ENCODE measurements around the gene PPP1R9A.

The PPP1R9A gene

GRCh38 chr7:95209788-95210187 is 302.4 kb downstream of the PPP1R9A start:
- Histone ChIP-seq H3K27ac (ENCODE audit: insufficient read depth, low read depth, low read length, poor library complexity, severe bottlenecking) (no peak overlapping the region), H3K9me3 (ENCODE audit: control insufficient read depth, low read length) (no peaks in the 10 kb centered on the region), H3K27me3 (ENCODE audit: control insufficient read depth, insufficient read depth, low read length, poor library complexity, severe bottlenecking) (no peaks in the 10 kb centered on the region), H3K4me1 (ENCODE audit: control insufficient read depth, insufficient read depth, low read length) (no peaks in the 10 kb centered on the region), H3K36me3 (ENCODE audit: control insufficient read depth, insufficient read depth, low read length) (no peaks in the 10 kb centered on the region), H3K4me3 (ENCODE audit: insufficient read depth, low read depth, low read length) (no peak overlapping the region)
- 92% methylated on average over 2 of the region's 2 CpGs; no CpG with 5 or more reads in 1 of the 2 experiments for WGBS, 2 experiments

- no peaks in the 10 kb centered on the region for H3K4me1 ChIP-seq (ENCODE audit: control insufficient read depth, insufficient read depth, low read length)
- no peaks in the 10 kb centered on the region for H3K36me3 ChIP-seq (ENCODE audit: control insufficient read depth, insufficient read depth, low read length)
- H3K27ac ChIP-seq (ENCODE audit: insufficient read depth, low read depth, low read length, poor library complexity, severe bottlenecking), result no peak overlapping the region
- no peaks in the 10 kb centered on the region for H3K27me3 ChIP-seq (ENCODE audit: control insufficient read depth, insufficient read depth, low read length, poor library complexity, severe bottlenecking)
- WGBS, 2 experiments, result 90 to 94% methylated on average over 2 of the region's 2 CpGs
- no peak overlapping the region for H3K4me3 ChIP-seq (ENCODE audit: insufficient read depth, low read depth, low read length)
- no peaks in the 10 kb centered on the region for H3K9me3 ChIP-seq (ENCODE audit: control insufficient read depth, low read length)
Measured at GRCh38 chr7:95213148-95213547, 305.8 kb downstream of the PPP1R9A start.

DNA sequence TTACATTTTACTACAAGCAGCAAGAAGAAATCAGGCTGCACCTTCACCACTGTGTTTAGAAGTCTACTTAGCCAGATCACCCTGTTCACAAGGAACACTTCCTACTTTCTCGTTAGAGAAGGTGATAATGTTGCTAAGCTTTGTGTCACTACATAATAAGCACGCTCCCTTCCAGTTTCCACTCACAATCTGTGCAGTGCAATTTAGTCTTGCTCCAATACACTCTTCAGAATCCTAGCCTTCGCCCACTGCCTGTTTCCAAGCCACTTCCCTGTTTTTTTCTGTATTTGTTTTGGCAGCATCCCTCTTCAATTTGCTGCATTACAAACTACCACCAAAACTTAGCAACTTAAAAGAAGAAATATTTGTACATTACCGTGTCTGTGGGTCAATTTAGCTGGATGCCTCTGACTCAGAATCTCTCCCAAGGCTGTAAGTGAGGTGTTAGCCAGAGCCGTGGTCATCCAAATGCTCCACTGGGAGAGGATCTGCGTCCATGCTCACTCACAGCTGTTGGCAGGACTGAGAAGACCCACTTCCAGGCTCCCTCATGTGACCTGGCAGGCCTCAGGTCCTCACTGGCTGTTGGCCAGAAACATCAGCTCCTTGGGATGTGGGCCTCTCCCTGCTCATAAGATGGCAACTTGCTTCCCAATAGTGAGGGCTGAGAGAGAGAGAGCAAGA is 306.6 kb downstream of the PPP1R9A start:
- no peaks in the 10 kb centered on the region for H3K9me3 ChIP-seq (ENCODE audit: control insufficient read depth, low read length)
- no peaks in the 10 kb centered on the region for H3K36me3 ChIP-seq (ENCODE audit: control insufficient read depth, insufficient read depth, low read length)
- 94% methylated on average over 6 of the region's 6 CpGs for WGBS, 2 experiments
- H3K4me3 ChIP-seq (ENCODE audit: insufficient read depth, low read depth, low read length), result no peak overlapping the region
- no peaks in the 10 kb centered on the region for H3K4me1 ChIP-seq (ENCODE audit: control insufficient read depth, insufficient read depth, low read length)
- H3K27me3 ChIP-seq (ENCODE audit: control insufficient read depth, insufficient read depth, low read length, poor library complexity, severe bottlenecking), result no peaks in the 10 kb centered on the region
- no peak overlapping the region for H3K27ac ChIP-seq (ENCODE audit: insufficient read depth, low read depth, low read length, poor library complexity, severe bottlenecking)

DNA sequence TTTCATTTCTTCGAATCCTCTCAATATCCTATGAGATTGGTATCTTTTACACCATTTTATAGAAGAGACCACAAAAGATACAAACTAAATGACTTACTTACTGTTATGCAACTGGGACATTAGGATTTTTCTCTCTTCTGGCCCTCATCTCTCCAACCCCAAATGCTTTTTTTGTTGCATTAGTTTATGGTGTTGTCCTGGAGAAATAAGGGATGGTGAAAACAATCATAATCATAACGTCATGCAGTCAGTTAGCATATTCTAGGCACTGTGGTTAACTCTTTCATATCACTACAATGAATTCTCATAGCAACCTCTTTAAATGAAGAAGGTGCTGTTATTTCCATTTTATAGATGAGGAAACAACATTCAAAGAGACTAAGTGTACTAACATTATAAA is 312.3 kb downstream of the PPP1R9A start:
- 89 to 94% methylated on average over 2 of the region's 2 CpGs for WGBS, 2 experiments
- Histone ChIP-seq H3K4me3 (ENCODE audit: insufficient read depth, low read depth, low read length) (no peak overlapping the region), H3K9me3 (ENCODE audit: control insufficient read depth, low read length) (no peaks in the 10 kb centered on the region), H3K4me1 (ENCODE audit: control insufficient read depth, insufficient read depth, low read length) (no peaks in the 10 kb centered on the region), H3K27me3 (ENCODE audit: control insufficient read depth, insufficient read depth, low read length, poor library complexity, severe bottlenecking) (no peaks in the 10 kb centered on the region), H3K36me3 (ENCODE audit: control insufficient read depth, insufficient read depth, low read length) (no peaks in the 10 kb centered on the region), H3K27ac (ENCODE audit: insufficient read depth, low read depth, low read length, poor library complexity, severe bottlenecking) (no peak overlapping the region)

GRCh38 chr7:95220328-95220727 is 312.9 kb downstream of the PPP1R9A start:
- Histone ChIP-seq H3K9me3 (ENCODE audit: control insufficient read depth, low read length) (no peaks in the 10 kb centered on the region), H3K36me3 (ENCODE audit: control insufficient read depth, insufficient read depth, low read length) (no peaks in the 10 kb centered on the region), H3K4me1 (ENCODE audit: control insufficient read depth, insufficient read depth, low read length) (no peaks in the 10 kb centered on the region), H3K4me3 (ENCODE audit: insufficient read depth, low read depth, low read length) (no peak overlapping the region), H3K27me3 (ENCODE audit: control insufficient read depth, insufficient read depth, low read length, poor library complexity, severe bottlenecking) (no peaks in the 10 kb centered on the region), H3K27ac (ENCODE audit: insufficient read depth, low read depth, low read length, poor library complexity, severe bottlenecking) (no peak overlapping the region)
- WGBS, 2 experiments, result 92 to 100% methylated on average over 3 of the region's 3 CpGs

GRCh38 chr7:95225301-95225700 is 317.9 kb downstream of the PPP1R9A start:
- 80 to 85% methylated on average over 1 to 2 of the region's 2 CpGs for WGBS, 2 experiments
- H3K27ac ChIP-seq (ENCODE audit: insufficient read depth, low read depth, low read length, poor library complexity, severe bottlenecking), result no peak overlapping the region
- H3K4me3 ChIP-seq (ENCODE audit: insufficient read depth, low read depth, low read length), result no peak overlapping the region
- no peaks in the 10 kb centered on the region for H3K4me1 ChIP-seq (ENCODE audit: control insufficient read depth, insufficient read depth, low read length)
- H3K36me3 ChIP-seq (ENCODE audit: control insufficient read depth, insufficient read depth, low read length), result no peaks in the 10 kb centered on the region
- no peaks in the 10 kb centered on the region for H3K27me3 ChIP-seq (ENCODE audit: control insufficient read depth, insufficient read depth, low read length, poor library complexity, severe bottlenecking)
- no peaks in the 10 kb centered on the region for H3K9me3 ChIP-seq (ENCODE audit: control insufficient read depth, low read length)

DNA sequence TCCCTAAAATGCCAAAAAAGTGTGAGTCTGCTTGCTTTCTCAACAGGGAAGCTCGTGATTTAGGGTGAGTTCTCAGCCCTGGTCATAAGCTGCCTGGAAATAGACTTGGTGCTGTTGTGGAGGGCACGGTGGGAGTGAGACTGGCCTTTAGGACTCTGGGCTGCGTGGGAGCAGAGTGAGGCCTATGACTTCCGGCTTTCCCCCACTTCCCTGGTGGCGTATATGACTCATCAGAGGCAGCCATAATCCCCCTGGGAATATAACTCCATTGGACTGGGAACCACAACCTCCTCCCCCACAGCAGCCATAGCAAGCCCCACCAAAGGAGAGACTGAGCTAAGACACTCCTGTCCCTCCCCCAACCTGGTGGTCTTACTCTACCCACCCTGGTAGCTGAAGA is 321.9 kb downstream of the PPP1R9A start:
- WGBS, 2 experiments, result 96% methylated on average over 5 of the region's 5 CpGs
- H3K4me1 ChIP-seq (ENCODE audit: control insufficient read depth, insufficient read depth, low read length), result no peaks in the 10 kb centered on the region
- no peak overlapping the region for H3K4me3 ChIP-seq (ENCODE audit: insufficient read depth, low read depth, low read length)

DNA sequence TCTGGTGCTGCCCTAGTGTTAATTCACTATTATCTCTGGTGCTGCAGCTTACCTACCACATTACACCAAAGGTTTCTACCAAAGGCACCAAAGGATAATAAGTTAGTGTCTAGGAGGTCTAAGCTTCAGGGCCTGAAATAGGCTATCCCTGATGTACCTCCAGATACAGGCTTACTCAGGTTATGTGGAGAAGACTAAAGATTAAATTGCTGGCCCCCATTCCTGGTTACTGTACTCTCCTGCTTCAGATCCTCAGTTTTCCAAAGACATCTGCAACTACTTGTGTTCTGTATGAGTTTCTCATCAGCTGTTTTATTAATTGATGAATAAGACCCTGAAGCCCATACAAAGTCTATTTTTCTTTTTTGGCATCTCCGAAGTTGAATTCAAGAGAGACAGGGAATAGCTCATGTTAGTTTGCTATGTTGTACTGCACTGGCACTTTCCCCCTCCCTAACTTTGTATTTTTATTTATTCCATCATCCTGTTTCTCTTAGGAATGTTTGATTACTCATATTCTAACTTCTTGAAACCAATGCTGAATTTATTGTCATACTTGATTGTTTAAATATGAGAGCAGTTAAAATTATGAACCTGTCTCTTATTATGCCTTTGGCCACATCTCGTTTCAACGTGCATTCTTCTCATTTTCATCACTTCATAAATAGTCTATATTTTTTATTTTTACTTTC is 331.0 kb downstream of the PPP1R9A start:
- 96 to 100% methylated on average over 1 to 3 of the region's 3 CpGs for WGBS, 2 experiments
- H3K4me3 ChIP-seq (ENCODE audit: insufficient read depth, low read depth, low read length), result no peak overlapping the region

More for the DNA sequence above, 321.9 kb downstream of the PPP1R9A start:
- Histone ChIP-seq H3K36me3 (ENCODE audit: control insufficient read depth, insufficient read depth, low read length) (no peaks in the 10 kb centered on the region), H3K27me3 (ENCODE audit: control insufficient read depth, insufficient read depth, low read length, poor library complexity, severe bottlenecking) (no peaks in the 10 kb centered on the region), H3K9me3 (ENCODE audit: control insufficient read depth, low read length) (no peaks in the 10 kb centered on the region), H3K27ac (ENCODE audit: insufficient read depth, low read depth, low read length, poor library complexity, severe bottlenecking) (no peak overlapping the region)

GRCh38 chr7:95240921-95241320 is 333.5 kb downstream of the PPP1R9A start:
- Histone ChIP-seq H3K4me1 (ENCODE audit: control insufficient read depth, insufficient read depth, low read length) (no peaks in the 10 kb centered on the region), H3K9me3 (ENCODE audit: control insufficient read depth, low read length) (no peaks in the 10 kb centered on the region), H3K36me3 (ENCODE audit: control insufficient read depth, insufficient read depth, low read length) (no peaks in the 10 kb centered on the region), H3K27ac (ENCODE audit: insufficient read depth, low read depth, low read length, poor library complexity, severe bottlenecking) (no peak overlapping the region), H3K4me3 (ENCODE audit: insufficient read depth, low read depth, low read length) (no peak overlapping the region), H3K27me3 (ENCODE audit: control insufficient read depth, insufficient read depth, low read length, poor library complexity, severe bottlenecking) (no peaks in the 10 kb centered on the region)
- WGBS, 2 experiments, result 97 to 100% methylated on average over 1 of the region's 1 CpG

More for the DNA sequence above, 331.0 kb downstream of the PPP1R9A start:
- H3K36me3 ChIP-seq (ENCODE audit: control insufficient read depth, insufficient read depth, low read length), result no peaks in the 10 kb centered on the region
- no peaks in the 10 kb centered on the region for H3K9me3 ChIP-seq (ENCODE audit: control insufficient read depth, low read length)
- H3K27me3 ChIP-seq (ENCODE audit: control insufficient read depth, insufficient read depth, low read length, poor library complexity, severe bottlenecking), result no peaks in the 10 kb centered on the region
- H3K27ac ChIP-seq (ENCODE audit: insufficient read depth, low read depth, low read length, poor library complexity, severe bottlenecking), result no peak overlapping the region
- H3K4me1 ChIP-seq (ENCODE audit: control insufficient read depth, insufficient read depth, low read length), result no peaks in the 10 kb centered on the region

- Histone ChIP-seq H3K4me3 (ENCODE audit: insufficient read depth, low read depth, low read length) (no peak overlapping the region), H3K27ac (ENCODE audit: insufficient read depth, low read depth, low read length, poor library complexity, severe bottlenecking) (no peak overlapping the region), H3K4me1 (ENCODE audit: control insufficient read depth, insufficient read depth, low read length) (peaks cover 8% of the 10 kb centered on the region), H3K27me3 (ENCODE audit: control insufficient read depth, insufficient read depth, low read length, poor library complexity, severe bottlenecking) (no peaks in the 10 kb centered on the region), H3K36me3 (ENCODE audit: control insufficient read depth, insufficient read depth, low read length) (no peaks in the 10 kb centered on the region), H3K9me3 (ENCODE audit: control insufficient read depth, low read length) (no peaks in the 10 kb centered on the region)
- WGBS, 2 experiments, result 100% methylated on average over 2 of the region's 2 CpGs; no CpG with 5 or more reads in 1 of the 2 experiments
Measured at GRCh38 chr7:95242266-95242665, 334.9 kb downstream of the PPP1R9A start.

Data from ectodermal cell (in vitro differentiated cells).